ENCODE data around the gene JCAD.

DNA sequence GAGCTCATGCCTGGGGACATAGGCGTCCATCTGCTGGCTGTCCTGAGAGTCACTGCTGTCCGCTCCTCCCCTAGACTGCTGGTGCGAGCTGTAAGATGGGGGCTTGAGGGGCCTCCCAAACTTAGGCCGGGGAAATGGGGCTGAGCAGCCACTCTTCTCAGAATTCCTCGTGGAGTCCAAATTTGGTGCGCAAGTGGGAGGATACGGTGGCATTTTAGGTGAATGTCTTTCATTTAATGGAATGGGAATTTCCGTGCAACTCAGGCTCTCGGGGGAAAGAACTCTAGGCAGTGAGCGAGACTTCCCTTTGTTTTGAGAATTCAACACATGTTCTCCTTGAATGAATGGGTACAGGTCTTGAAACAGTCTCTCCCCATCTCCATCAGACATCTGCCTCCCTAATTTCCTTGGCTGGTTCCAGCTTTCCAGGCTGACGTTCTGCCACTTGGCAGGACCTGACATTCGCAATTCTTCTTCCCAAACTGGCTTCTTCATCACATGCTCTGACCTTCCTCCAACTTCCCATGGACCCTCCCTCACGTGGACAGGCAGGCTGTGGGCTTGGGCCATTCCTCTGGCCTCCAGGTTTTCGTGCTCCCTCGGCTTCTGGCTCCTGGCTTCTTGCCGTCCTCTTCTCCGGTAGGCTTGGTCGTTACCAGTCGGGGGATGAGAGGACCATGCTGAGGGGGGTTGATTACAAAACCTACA lies 30.1 kb downstream of the JCAD start:
- TF ChIP-seq EZH2 (IDR thresholded peaks at IDR 0.05; ENCODE audit: borderline replicate concordance, low read depth, low read length), result no peak
- no peak for TF ChIP-seq FOS (IDR thresholded peaks at IDR 0.05; ENCODE audit: extremely low read depth, insufficient read length)
- no peak for TF ChIP-seq ZNF785 (CRISPR knock-in tag; IDR thresholded peaks at IDR 0.05)
- no peak for TF ChIP-seq CTCF (IDR thresholded peaks at IDR 0.05 in 2 of 3, conservative IDR thresholded peaks at IDR 0.05 in 1 of 3; ENCODE audit: insufficient read depth in 2 of 3, low read depth in 1 of 3, low read length in 3 of 3)
- TF ChIP-seq TBP (optimal IDR thresholded peaks at IDR 0.05; ENCODE audit: low read depth, low read length), result no peak
- no peak for TF ChIP-seq POLR2A (conservative IDR thresholded peaks at IDR 0.05)

Measured in K562 (cell line).